Globus pallidus (tissue), 1 donor: ENCODE measurements around the gene SPECC1.
"Not testable (repeated sequence)": the region's sequence is repeated elsewhere in the genome, so short reads cannot be mapped to it uniquely, and the experiment has no call there.

Experiments
- DNase-seq: peaks from one replicate; pipeline ENCODE4 v3.0.0-alpha.2; 2015; ENCODE audit warnings: low spot score

Gene SPECC1

DNA sequence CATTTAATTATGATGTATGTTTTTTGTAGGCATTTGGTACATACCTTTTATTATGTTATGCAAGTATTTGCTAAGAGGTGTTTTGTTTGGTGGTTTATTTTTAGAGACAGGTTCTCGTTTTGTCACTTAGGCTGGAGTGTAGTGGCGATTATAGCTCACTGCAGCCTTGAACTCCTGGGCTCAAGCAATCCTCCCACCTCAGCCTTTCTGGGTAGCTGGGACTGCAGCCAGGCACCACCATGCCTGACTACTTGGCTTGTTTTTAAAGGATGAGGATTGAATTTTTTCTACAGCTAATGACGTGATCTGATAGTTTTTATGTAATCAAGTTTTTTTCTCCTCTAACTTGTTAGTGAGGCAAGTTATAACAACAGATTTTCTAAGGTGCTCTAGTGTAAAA lies 199.6 kb downstream of the SPECC1 start:
- no peak for DNase-seq

DNA sequence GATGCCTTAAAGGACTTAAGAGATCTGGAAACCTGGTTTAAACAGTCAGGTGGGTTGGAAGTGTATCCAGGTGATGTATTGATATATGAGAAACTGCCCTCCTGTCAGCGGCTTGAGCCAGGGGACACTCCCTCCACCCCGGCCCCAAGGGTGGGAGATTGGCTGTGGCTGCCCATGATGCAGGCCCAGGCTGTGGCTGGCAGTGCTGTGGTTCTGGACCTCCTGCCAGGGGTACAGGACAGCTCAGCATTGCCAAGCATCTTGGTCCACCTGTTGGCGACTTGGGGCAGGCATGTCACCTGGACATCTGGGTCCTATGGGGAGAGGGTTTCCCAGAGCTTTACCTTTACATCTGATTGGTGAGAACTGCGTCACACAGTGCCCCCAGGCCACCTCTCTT lies 201.0 kb downstream of the SPECC1 start:
- DNase-seq, result no peak

DNA sequence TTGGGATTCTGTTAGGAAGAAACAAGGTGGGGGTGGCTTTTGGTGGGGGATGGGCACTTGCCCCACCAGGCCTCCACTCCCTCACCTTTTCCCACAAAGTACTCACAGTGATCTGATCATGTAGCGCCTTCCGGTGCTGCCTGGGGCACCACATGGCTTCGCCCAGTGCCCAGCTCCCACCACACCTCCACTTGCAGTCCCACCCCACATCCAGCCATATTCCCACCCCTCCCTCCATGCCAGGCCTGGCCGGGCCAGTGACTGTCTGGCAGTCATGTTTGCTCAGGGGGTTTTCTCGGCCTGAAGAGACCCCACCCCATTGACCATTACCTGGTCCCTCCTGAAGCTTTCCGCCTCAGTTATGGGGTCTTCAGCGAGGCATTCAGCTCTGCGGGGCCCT lies 201.5 kb downstream of the SPECC1 start:
- DNase-seq, result no peak

DNA sequence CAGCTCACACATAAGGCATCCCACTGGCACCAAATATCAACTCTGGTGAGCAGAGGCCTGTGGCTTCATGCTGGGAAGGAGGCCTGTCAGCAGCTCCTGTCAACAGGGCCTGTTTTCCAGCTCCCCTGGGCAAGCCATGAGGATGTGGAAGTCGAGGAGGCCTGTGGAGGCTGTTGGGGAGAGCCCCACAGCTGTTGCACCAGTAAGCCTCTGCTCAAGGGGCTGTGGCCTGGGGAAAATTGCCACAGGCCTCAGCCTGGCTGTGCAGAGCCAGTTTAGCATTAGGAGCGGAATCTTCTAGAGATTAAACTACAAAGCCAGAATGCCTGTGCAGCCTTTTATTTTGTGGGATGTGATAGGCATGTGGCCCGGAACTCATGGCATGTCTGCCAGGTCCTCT lies 202.1 kb downstream of the SPECC1 start:
- no peak for DNase-seq

DNA sequence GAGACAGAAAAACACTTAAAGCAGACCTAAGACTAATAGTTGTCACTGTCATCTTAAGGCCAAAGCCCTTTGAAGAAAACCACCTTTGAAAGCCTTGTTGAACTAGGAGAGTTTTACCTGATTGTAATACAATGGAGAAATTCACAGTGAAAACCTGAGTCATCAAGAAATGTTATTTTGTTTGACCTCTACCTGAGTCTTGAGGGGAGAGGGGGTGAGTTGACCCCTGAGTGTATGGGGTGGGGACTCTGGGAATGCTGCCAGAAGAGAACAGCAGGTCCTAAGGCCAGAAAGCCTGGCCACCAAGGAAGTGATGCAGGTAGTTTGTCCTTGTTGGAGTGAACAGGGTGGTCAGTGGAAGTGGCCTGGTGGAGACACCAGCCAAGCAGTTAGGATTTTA lies 204.3 kb downstream of the SPECC1 start:
- no peak for DNase-seq

DNA sequence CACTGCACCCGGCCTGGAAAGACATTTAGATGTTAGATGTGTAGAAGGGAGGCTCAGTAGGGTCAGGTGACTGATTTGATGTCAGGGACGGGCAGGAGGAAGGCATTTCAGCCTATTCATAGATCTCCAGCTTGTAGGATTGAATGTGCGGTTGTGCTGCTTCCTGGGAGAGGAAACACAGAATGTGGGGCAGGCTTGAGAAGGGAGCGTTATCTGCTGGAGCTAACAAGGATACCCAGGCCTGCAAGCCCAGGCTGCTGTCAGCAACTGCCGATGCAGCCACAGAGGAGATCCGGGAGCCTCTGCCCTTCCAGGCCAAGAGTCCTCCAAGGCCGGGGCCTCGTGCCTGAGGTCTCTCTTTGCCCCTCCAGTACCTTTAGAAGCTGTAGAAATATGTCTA lies 205.6 kb downstream of the SPECC1 start:
- DNase-seq, result peak; percentile 62

DNA sequence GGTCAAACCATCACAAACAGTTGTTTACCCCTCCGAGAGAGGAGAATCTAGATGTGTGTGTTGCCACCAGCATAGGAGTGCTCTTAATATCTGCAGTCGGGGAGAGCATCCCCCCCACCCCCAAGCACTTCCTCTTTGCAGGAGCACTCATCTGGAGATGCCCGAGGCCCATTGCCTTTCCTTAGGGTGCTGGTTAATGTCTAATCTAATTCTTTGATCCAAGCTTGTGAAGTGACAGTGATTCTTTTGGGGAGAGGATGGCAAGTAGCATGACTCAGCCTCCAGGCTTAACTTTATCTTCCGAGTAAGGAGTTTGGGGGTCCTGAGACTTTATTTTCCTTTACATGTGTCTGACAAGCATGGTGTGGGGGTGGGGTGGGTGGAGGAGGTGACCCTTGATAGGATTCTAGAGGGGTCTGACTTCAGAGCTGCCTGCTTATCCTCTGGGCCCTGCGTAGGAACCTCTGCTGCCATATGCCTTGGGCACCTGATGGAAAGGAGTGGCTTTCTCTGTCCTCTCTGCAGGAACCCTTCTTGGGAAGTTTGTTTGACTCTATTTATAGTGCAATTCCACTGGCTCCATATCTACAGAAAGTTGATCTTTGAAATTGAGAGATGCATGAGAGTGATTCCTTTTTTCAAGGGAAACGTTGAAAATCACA lies 207.1 kb downstream of the SPECC1 start:
- DNase-seq, result no peak

DNA sequence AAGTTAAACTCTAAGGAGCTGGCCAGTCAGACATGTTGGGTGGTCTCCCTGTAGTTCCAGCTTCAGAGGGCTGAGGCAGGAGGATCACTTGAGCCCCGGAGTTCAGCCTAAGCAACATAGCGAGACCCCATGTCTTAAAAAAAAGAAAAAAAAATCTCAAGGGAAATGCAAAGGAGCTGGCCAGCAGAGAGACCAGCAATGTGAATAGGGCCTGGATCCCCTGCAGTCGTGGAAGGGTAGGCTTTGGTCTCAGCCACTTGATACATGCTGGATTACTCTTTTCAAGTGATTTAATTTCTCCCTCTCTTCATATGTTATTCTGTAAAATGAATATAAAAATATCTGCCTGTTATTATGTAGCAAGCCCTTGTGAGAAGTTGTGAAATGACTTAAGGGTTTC lies 207.7 kb downstream of the SPECC1 start:
- DNase-seq, result no peak

DNA sequence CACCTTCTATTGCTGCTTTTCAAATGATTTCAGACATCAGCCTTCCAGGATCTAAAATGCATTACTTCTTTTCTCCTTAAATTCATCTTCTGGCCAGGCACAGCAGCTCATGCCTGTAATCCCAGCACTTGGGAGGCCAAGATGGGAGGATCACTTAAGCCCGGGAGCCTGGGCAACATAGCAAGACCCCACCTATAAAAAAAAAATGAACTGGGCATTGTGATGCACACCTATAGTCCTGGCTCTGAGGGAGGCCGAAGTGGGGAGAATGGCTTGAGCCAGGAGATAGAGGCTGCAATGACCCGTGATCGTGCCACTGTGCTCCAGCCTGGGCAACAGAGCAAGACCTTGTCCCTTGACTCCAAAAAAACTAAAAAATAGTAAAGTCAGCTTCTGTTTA lies 208.5 kb downstream of the SPECC1 start:
- no peak for DNase-seq

DNA sequence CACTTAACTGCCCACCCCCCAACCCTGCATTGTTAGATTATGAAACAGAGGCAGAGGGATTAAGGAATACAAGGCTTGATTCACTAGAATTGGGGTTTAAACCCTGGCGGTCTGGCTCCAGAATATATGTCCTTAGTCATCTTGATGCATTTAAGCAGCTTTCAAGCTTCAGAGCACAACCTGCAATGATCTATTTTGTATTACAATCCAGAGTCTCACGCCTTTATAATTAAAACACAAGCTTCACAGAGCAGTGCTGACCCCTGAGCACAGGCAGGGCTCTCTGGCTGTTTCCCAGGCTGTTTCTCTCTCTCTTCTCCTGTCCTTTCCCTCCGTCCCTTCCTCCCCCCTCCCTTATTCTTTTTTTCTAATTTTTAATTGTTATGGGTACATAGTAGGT lies 209.1 kb downstream of the SPECC1 start:
- DNase-seq, result no peak

DNA sequence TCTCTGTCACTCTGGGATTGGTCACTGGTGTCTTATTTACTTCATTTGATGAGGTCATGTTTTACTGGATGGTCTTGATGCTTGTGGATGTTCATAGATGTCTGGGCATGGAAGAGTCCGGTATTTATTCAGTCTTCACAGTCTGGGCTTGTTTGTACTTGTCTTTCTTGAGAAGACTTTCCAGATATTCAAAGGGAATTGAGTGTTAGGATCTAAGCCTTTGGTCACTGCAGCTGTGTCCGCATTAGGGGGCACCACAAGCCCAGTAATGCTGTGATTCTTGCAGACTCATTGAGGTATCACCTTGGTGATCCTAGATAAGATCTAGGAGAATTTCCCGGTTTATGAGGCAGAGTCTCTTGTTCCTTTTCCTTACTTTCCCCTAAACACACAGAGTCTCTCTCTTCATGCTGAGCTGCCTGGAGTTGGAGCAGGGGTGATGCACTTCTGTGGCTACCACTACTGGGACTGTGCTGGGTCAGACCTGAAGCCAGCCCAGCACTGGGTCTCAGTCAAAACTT lies 214.7 kb downstream of the SPECC1 start:
- DNase-seq, result no peak

DNA sequence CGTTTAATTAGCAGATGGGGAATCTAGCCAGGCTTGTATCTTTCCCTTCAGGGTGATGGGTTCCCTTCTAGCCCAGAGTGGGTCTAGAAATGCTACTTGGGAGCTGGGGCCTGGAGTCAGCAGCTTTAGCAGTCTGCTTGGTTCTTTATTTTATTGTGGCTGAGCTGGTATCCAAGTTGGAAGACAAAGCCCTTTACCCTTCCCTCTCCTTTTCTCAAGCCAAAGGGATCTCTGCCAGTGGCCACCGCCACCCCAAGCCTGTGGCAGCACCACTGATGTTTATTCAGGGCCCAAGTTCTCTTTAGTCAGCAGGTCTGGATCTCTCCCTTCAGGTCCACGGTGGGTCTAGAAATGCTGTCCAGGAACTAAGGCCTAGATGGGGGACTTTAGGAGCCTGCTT lies 215.2 kb downstream of the SPECC1 start:
- DNase-seq, result peak; percentile 64

DNA sequence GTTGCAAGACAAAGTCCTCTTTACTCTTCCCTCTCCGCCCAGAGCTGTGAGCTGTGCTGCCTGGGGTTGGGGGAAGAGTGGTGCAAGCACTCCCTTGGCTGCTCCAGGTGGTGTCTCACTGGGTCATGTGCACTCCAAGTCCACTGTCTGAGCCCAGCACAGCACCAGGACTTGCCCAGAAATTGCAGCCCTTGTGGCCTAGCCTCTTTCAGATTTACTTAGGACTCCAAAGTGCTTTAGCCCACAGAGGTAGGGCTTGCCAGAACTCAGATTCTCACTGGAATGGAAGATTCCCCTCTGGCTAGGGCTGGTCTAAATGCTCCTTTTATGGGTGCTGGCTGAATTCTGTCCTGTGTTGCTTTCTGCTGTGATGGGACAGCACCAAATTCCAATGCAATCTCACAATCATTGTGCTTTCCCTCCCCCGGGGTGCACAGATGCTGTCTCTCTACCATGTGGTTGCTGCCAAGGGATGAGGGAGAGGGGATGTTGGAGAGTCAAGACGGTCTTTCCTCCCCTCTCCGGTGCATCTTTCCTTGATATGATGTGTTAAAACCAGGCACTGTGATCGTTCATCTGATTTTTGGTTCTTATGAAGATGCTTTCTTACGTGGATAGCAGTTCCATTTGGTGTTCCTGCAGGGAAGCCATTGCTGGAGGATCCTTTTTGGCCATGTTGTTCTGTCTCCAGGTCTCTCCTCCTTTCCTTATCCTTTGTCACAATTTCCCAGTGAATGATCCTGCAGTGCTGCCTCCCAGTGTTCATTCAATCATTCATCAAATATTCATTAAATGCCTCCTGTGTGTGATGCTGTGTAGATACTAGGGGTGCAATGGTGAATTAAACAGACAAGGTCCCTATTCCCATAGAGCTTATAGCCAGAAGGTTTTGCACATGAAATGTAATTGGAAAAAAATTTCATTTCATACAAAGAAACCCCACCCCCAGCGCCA lies 216.3 kb downstream of the SPECC1 start:
- DNase-seq, result peak; percentile 81

DNA sequence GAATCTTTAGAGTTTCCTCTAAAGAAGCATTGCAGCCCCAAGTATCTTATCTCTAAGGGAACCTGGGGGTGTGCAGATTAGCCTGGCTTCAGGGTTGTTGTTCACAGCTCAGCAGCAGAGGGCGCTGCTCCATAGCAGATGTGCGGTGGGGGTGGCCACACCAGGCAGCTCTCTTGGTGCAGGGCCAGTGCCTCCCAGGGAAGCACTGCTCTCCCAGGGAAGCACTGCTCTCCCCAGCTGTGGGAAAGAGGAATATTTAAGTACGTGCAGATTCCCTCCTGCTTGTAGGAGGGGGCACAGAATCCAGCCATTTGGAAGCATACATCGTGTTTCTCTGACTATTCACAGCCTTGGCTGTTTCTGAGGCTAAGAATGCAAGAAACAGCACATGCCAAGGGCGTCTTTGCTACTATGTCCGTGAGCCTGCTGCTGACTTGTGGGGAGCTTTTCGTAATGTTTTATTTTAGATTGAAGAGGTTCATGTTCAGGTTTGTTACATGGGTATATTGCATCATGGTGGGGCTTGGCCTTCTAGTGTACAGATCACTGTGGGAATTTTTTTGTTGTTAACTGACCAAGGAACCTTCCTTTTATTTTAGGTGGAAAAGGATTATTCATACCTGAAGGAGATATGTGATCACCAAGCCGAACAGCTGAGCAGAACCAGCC lies 217.8 kb downstream of the SPECC1 start:
- peak; percentile 93 for DNase-seq

DNA sequence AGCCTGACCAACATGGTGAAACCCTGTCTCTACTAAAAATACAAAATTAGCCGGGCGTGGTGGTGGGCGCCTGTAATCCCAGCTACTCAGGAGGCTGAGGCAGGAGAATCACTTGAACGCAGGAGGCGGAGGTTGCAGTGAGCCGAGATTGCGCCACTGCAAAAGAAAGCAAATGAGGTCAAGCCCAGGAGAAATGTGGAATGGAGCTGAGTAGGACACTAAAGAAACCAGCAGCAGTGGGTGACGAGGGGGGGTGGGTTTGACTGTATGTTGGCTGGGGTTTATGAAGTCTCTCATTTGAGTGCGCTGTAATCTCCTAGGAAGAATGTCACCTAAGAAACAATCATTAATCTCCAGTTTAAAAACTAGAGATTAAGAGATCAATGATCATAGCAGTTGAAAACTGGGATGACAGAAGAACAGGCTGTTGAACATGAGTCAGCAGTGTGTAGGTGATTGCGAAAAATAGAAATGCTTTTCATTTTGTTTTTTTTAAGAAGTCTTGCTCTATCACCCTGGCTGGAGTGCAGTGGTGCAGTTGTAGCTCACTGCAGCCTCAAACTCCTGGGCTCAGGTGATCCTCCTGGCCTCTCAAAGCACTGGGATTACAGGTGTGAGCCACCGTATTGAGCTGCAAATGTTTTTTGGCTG lies 218.7 kb downstream of the SPECC1 start:
- DNase-seq, result not testable (repeated sequence)

DNA sequence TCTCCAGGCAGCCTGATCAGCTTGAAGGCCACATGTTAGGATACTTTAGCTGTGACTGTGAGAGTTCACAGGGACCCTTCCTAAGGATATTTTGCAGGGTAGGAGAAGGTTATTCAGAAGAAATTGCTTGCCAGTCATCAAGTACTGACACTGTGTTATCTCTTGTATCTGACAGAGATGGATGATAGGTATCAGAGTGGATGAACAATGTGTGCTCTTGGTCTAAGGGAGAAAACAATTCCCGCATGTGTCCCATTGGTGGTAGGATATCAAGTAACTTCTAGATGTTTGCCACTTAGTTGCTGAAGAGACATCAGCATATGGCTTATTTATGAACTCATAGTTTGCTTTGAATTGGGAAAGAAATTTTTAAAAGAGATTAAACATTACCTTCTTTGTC lies 219.3 kb downstream of the SPECC1 start:
- DNase-seq, result no peak

DNA sequence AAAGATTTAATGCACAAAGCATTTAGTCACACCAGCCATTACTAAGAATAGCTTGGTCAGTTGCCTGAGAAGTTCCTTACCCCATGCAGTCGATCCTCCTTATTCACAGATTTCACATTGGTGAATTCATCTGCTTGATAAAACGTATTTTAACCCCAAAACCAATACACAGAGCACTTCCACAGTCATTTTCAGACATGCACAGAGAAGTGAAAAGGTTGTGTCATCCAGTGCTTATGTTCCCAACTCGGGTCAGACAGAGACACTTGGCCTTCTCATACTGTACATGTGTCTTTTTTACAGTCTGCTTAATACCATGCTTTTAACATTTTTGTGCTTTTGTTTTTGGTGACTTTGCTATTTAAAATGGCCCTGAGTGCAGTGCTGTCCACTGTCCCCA lies 219.7 kb downstream of the SPECC1 start:
- DNase-seq, result no peak

DNA sequence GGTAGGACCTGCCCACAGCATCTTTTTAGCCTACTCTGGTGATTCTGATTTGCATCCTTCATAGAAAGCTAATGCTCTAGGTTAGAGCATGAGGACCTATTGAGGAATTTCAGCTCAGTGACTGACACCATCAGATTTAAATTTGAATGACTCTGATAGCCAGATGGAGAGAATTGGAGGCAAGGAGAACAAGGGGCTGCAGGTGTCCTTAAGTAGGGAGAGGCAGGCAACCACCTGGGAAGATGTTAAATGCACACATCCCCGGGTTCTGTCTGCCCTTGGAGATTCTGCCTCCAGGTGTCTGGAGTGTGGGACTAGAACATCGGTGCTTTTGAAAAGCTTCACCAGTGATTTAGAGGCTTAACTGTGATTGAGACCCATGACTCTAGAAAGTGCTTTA lies 221.8 kb downstream of the SPECC1 start:
- DNase-seq, result no peak

DNA sequence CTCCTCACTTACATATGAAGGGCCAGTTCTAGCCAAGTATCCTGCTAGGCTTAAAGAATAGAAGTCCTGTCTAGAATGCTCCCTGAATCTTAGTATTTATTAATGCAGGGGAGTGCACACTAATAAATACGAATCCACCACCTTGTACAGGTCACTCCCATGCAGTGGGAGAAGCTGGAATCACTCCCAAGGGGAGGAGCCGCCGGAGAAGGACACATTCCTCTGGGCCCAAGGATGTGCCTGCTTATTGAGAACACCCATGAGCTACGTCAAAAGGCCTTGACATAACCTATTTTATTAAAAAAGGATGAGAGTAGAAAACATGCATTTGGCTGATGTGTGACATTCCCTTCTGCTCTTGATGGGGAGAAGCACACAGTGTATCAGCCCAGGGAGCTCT lies 223.5 kb downstream of the SPECC1 start:
- DNase-seq, result no peak

DNA sequence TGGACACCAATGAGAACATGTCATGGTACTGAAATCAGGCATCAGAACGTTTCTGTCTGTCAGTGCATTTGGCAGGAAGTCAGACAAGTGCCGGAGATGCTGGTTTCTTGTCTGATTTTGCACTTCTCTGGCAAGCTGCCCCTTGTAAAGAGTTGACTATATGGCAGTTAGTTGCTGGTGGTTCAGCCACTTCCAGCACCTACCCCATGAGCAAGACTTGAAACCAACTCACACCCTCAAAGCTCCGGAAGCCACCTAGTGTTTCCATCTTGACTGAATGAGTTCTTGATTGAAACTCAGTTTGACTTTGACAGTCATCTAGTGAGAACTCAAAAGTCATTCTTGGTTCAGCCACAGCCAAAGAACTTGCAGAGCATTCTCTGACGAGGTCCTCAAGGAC lies 225.1 kb downstream of the SPECC1 start:
- DNase-seq, result no peak

DNA sequence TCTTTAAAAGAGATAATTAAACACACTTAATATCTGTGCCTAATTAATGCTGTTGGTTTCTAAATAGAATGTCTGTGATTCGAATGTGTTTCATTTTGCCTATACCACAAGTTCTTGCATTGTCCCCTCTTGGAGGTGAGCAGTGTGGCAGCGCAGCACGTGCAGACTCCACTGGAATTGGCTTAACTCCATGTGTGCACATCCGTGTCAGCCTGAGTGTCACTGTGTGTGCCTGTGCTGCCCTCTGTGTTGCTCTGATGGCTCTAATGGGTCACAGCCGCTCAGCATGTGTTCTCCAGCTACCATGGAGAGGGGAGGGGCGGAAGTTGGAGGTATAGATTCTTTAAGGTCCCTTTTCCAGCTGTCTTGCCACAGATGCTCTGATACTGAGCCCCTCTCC lies 226.6 kb downstream of the SPECC1 start:
- DNase-seq, result peak; percentile 61

DNA sequence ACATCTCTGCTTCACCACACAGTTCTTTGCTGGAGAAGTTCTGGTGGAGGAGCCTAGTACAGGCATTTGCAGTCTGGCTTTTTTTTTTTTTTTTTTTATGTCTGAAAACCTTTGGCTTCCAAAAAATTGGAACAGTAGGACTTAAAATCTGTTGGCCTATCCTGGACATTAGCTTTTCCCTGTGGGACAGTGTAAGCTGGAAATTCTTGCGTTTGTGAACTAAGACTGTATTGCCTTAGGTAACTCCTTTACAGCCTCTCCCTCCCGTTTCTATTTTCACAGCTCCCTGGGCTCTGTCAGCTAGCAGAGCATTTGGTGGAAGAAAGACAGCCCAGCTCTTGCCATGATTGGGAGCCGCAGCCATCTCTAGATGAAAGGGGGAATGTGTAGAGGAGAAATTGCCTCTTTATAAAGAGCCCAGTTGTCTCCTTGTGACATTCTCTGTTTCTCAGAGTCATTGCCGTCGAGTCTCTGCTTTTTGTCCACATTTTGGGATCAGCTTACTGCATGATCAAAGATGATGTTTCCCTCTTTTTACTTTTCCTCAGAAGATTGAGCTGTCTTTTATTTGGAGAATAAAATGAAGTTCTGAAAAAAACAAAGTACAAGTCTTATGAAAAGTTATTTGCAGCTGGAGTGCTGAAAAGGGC lies 227.5 kb downstream of the SPECC1 start:
- DNase-seq, result no peak
